ENCODE measurements around the gene PPP6C.

DNA sequence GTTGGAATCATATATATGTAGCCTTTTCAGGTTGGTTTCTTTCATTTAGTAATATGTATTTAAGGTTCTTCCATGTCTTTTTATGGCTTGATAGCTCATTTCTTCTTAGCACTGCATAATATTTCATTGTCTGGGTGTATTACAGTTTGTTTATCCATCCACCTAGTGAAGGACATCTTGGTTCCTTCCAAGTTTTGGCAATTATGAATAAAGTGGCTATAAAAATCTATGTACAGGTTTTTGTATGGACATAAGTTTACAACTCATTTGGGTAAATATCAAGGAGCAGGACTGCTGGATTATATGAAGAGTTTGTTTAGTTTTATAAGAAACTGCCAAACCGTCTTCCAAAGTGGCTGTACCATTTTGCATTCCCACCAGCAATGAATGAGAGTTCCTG is 11.7 kb downstream of the PPP6C start:
- TF ChIP-seq CTCF (IDR thresholded peaks at IDR 0.05; ENCODE audit: low read length) (no peak), EZH2 (IDR thresholded peaks at IDR 0.05; ENCODE audit: borderline replicate concordance, low read length) (no peak)
